Skin of body (tissue), 2 donors: ENCODE results near the gene SLC35E1. TPM values are rescaled to one million over a fixed set of nuclear protein-coding genes. Genes with fewer than 3 reads are reported as not detected.

Experiments used
- small RNA-seq: library from RNA; depleted of rRNA; stranded (forward); fragments of <200 nt; gene quantifications from one replicate; pipeline ENCODE3, GENCODE V24; 2014; ENCODE audit warnings: low replicate concordance
- total RNA-seq: library from RNA; depleted of rRNA; stranded (reverse); fragments of >200 nt; gene quantifications from one replicate; pipeline ENCODE4 v1.2.3, GENCODE V29; 2014

The SLC35E1 gene
- total RNA-seq, 1 donor from 2014 or later, result 18.2 TPM

Small RNAs within 50 kb of the gene (small RNA-seq; reads per million reads assigned to genes)
- not detected for gene RN7SL146P

Other genes with a start within 250 kb of the SLC35E1 start
- 10.3 TPM for gene KLF2, start 247.6 kb downstream of the SLC35E1 start, total RNA-seq
- gene EPS15L1, start 100.4 kb downstream of the SLC35E1 start, total RNA-seq, result 22.0 TPM
- not detected for gene CALR3, start 76.2 kb downstream of the SLC35E1 start, total RNA-seq
- 2.9 TPM for gene C19orf44, start 76.0 kb downstream of the SLC35E1 start, total RNA-seq
- gene CHERP, start 30.0 kb downstream of the SLC35E1 start, total RNA-seq, result 19.8 TPM
- gene MED26, start 55.8 kb upstream of the SLC35E1 start, total RNA-seq, result 5.7 TPM
- 50.6 TPM for gene SMIM7, start 87.7 kb upstream of the SLC35E1 start, total RNA-seq
- gene TMEM38A, start 88.7 kb upstream of the SLC35E1 start, total RNA-seq, result 11.9 TPM
- 0.10 TPM for gene NWD1, start 147.4 kb upstream of the SLC35E1 start, total RNA-seq